WTC11 (cell line): ENCODE results near the gene FHIT. TPM values are rescaled to one million over a fixed set of nuclear protein-coding genes. Genes with fewer than 3 reads are reported as not detected.

Source experiments
- ATAC-seq: fragments of 200-7000 bp; cut with Tn5 transposase; 2 replicates; pipeline ENCODE4 v1.10.0; 2021; ENCODE audit warnings: mild to moderate bottlenecking, moderate library complexity
- CTCF ChIA-PET: fragments of 300-600 bp; sonication (Branson Sonifier 250); formaldehyde crosslinking; loops from one replicate; lab custom pipeline; 2021; ENCODE audit warnings: antibody characterized with exemption; lab: Charles Lee
- POLR2A ChIA-PET: fragments of 350-600 bp; sonication (Branson Sonifier 250); formaldehyde crosslinking; loops from one replicate; lab custom pipeline; 2021; ENCODE audit warnings: antibody characterized with exemption; lab: Charles Lee
- DNase-seq: peaks from one replicate; pipeline ENCODE4 v3.0.0; 2021; ENCODE audit warnings: low spot score
- H3K27ac Mint-ChIP-seq: 2 replicates; pipeline ENCODE4 v1.8.0; 2021; ENCODE audit warnings: mixed read lengths
- H3K27me3 Mint-ChIP-seq: 2 replicates; pipeline ENCODE4 v1.8.0; 2021; ENCODE audit warnings: low read depth, mild to moderate bottlenecking, moderate library complexity, mixed read lengths
- H3K36me3 Mint-ChIP-seq: 2 replicates; pipeline ENCODE4 v1.8.0; 2021; ENCODE audit warnings: mixed read lengths
- H3K4me1 Mint-ChIP-seq: 2 replicates; pipeline ENCODE4 v1.8.0; 2022; ENCODE audit warnings: mixed read lengths
- H3K4me3 Mint-ChIP-seq: 2 replicates; pipeline ENCODE4 v1.8.0; 2021; ENCODE audit warnings: mild to moderate bottlenecking, moderate library complexity, mixed read lengths
- H3K9me3 Mint-ChIP-seq: 2 replicates; pipeline ENCODE4 v1.8.0; 2021; ENCODE audit warnings: mixed read lengths
- FOXP1 ChIP-seq: sonication (generic); formaldehyde crosslinking; IDR thresholded peaks from 2 replicates; pipeline ENCODE4 v1.8.0; 2022; ENCODE audit warnings: missing genetic modification reagents, mild to moderate bottlenecking, moderate library complexity, borderline replicate concordance
- JUN ChIP-seq: sonication (generic); formaldehyde crosslinking; IDR thresholded peaks from 2 replicates; pipeline ENCODE4 v1.8.0; 2023; ENCODE audit warnings: mild to moderate bottlenecking, missing genetic modification reagents
- MXD4 ChIP-seq: fragments of 250-450 bp; sonication (Bioruptor Pico); IDR thresholded peaks from 2 replicates; pipeline ENCODE4 v1.8.0; 2021; ENCODE audit warnings: mild to moderate bottlenecking, moderate library complexity, borderline replicate concordance
- NR3C1 ChIP-seq: sonication (generic); formaldehyde crosslinking; conservative IDR thresholded peaks from 2 replicates; pipeline ENCODE4 v1.8.1; 2023; ENCODE audit warnings: low read depth, mild to moderate bottlenecking, missing genetic modification reagents
- TCF7 ChIP-seq: sonication (generic); formaldehyde crosslinking; IDR thresholded peaks from 2 replicates; pipeline ENCODE4 v1.8.0; 2022; ENCODE audit warnings: mild to moderate bottlenecking, low read depth, missing genetic modification reagents, moderate library complexity
- TEAD4 ChIP-seq: sonication (generic); formaldehyde crosslinking; IDR thresholded peaks from 2 replicates; pipeline ENCODE4 v1.8.0; 2022; ENCODE audit warnings: mild to moderate bottlenecking, missing genetic modification reagents
- TP53 ChIP-seq: sonication (generic); formaldehyde crosslinking; IDR thresholded peaks from 2 replicates; pipeline ENCODE4 v1.8.1; 2023; ENCODE audit warnings: mild to moderate bottlenecking, missing genetic modification reagents
- ZNF317 ChIP-seq: sonication (generic); formaldehyde crosslinking; IDR thresholded peaks from 2 replicates; pipeline ENCODE4 v1.8.1; 2023; ENCODE audit warnings: low read depth, mild to moderate bottlenecking, moderate library complexity, missing genetic modification reagents, borderline replicate concordance
- total RNA-seq: library from RNA; stranded (reverse); gene quantifications from 3 replicates; pipeline ENCODE4 v1.2.3, GENCODE V29; 2021
- TF ChIP-seq, protein P1 (sequence below): sonication (generic); formaldehyde crosslinking; IDR thresholded peaks from 2 replicates; pipeline ENCODE4 v1.8.1; 2022; ENCODE audit warnings: low read depth, mild to moderate bottlenecking, moderate library complexity, missing genetic modification reagents, borderline replicate concordance
- TF ChIP-seq, protein P2 (sequence below): sonication (generic); formaldehyde crosslinking; IDR thresholded peaks from 2 replicates; pipeline ENCODE4 v1.8.1; 2023; ENCODE audit warnings: mild to moderate bottlenecking, moderate library complexity, missing genetic modification reagents
- TF ChIP-seq, protein P3 (sequence below): sonication (generic); formaldehyde crosslinking; IDR thresholded peaks from 2 replicates; pipeline ENCODE4 v1.8.1; 2023; ENCODE audit warnings: mild to moderate bottlenecking, missing genetic modification reagents
- TF ChIP-seq, protein P4 (sequence below): sonication (generic); formaldehyde crosslinking; IDR thresholded peaks from 2 replicates; pipeline ENCODE4 v1.8.1; 2023; ENCODE audit warnings: mild to moderate bottlenecking, missing genetic modification reagents
- TF ChIP-seq, protein P5 (sequence below): fragments of 200-600 bp; IDR thresholded peaks from 2 replicates; pipeline ENCODE4 v1.8.0; 2022; ENCODE audit warnings: antibody characterized with exemption
- TF ChIP-seq, protein P6 (sequence below): fragments of 250-450 bp; sonication (Bioruptor Pico); IDR thresholded peaks from 2 replicates; pipeline ENCODE4 v1.9.0; 2021; ENCODE audit warnings: moderate library complexity, mild to moderate bottlenecking, inconsistent platforms, borderline replicate concordance
- TF ChIP-seq, protein P7 (sequence below): sonication (generic); formaldehyde crosslinking; IDR thresholded peaks from 2 replicates; pipeline ENCODE4 v1.8.1; 2023; ENCODE audit warnings: mild to moderate bottlenecking, missing genetic modification reagents, moderate library complexity

The FHIT gene
- total RNA-seq, 1 experiment from 2014 or later, result 2.6 TPM

DNA sequence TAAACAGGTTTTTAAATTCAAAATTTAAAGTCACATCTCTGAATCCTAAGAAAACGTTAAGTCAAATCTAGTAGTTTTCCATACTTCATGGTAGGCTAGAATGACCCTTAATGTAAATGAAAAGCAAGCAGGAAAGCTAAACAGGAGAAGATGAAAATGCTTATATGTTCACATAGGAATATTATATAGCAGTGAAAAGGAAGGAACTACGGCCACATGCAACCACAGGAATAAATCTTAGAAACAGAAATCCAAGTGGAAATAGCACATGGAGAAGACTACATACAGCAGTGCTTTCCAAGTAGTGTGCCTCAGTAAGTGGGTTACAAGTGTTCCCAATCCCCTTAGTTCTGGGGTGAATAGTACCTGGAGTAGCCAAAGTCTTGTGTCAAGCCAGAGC lies 296.2 kb downstream of the FHIT start:
- DNase-seq, result no peak
- Mint-ChIP-seq H3K27ac (no peak overlapping the region), H3K4me3 (no peak overlapping the region), H3K27me3 (no peaks in the 10 kb centered on the region), H3K9me3 (peaks cover 22% of the 10 kb centered on the region), H3K36me3 (peaks cover 7% of the 10 kb centered on the region; the same call in 1 of the 2 replicates), H3K4me1 (peaks cover 8% of the 10 kb centered on the region)
- ATAC-seq, result no peak
- TF ChIP-seq TCF7 (CRISPR knock-in tag), result no peak
- CTCF ChIA-PET, result no interaction called here
- POLR2A ChIA-PET, result no interaction called here

DNA sequence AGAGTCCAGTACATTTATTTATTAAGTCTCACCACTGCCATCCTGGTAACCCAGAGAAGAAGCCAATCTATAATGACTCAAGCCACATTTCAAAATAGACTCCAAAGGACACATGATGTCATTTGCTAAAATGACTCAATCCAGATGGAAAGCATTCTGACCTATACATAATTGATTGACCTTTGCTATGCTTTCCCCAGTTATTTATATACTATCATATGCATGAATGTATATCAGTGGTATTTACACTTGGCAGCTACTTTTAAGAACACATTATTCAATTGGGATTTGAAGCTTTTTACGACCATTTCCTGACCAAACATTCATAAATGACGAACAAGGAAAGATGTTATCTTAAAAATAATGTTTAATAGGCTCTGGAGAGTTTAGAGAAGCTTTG lies 297.2 kb downstream of the FHIT start:
- H3K4me3 Mint-ChIP-seq, result no peak overlapping the region

DNA sequence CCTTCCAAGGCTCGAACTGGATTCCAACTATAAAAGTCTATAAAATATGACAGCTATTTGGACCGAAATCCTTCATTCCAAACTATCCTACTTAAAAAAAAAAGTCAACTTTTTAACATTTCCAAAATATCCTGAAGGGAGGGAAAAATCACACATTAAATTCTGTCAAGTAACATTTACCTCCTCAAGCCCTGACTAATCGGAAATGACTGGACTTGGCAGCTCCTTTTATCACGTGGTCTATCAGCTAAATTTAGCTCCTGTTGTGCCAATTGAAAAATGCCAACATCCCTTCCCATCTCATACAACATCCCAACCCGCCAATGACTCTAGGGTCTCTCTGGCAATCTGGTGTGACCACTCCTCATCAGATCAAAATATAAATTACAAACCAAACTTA lies 297.9 kb downstream of the FHIT start:
- no peak for DNase-seq
- POLR2A ChIA-PET, result no interaction called here
- TF ChIP-seq NR3C1 (CRISPR knock-in tag) (no peak), MXD4 (CRISPR knock-in tag) (no peak), JUN (CRISPR knock-in tag) (no peak), TEAD4 (CRISPR knock-in tag) (no peak), FOXP1 (CRISPR knock-in tag) (no peak)
- TF ChIP-seq, protein P1, sequence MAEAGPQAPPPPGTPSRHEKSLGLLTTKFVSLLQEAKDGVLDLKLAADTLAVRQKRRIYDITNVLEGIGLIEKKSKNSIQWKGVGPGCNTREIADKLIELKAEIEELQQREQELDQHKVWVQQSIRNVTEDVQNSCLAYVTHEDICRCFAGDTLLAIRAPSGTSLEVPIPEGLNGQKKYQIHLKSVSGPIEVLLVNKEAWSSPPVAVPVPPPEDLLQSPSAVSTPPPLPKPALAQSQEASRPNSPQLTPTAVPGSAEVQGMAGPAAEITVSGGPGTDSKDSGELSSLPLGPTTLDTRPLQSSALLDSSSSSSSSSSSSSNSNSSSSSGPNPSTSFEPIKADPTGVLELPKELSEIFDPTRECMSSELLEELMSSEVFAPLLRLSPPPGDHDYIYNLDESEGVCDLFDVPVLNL (CRISPR knock-in tag), result no peak
- TF ChIP-seq, protein P2, sequence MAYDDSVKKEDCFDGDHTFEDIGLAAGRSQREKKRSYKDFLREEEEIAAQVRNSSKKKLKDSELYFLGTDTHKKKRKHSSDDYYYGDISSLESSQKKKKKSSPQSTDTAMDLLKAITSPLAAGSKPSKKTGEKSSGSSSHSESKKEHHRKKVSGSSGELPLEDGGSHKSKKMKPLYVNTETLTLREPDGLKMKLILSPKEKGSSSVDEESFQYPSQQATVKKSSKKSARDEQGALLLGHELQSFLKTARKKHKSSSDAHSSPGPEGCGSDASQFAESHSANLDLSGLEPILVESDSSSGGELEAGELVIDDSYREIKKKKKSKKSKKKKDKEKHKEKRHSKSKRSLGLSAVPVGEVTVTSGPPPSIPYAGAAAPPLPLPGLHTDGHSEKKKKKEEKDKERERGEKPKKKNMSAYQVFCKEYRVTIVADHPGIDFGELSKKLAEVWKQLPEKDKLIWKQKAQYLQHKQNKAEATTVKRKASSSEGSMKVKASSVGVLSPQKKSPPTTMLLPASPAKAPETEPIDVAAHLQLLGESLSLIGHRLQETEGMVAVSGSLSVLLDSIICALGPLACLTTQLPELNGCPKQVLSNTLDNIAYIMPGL (CRISPR knock-in tag), result no peak
- TF ChIP-seq, protein P3, sequence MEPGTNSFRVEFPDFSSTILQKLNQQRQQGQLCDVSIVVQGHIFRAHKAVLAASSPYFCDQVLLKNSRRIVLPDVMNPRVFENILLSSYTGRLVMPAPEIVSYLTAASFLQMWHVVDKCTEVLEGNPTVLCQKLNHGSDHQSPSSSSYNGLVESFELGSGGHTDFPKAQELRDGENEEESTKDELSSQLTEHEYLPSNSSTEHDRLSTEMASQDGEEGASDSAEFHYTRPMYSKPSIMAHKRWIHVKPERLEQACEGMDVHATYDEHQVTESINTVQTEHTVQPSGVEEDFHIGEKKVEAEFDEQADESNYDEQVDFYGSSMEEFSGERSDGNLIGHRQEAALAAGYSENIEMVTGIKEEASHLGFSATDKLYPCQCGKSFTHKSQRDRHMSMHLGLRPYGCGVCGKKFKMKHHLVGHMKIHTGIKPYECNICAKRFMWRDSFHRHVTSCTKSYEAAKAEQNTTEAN (CRISPR knock-in tag), result no peak
- TF ChIP-seq, protein P4, sequence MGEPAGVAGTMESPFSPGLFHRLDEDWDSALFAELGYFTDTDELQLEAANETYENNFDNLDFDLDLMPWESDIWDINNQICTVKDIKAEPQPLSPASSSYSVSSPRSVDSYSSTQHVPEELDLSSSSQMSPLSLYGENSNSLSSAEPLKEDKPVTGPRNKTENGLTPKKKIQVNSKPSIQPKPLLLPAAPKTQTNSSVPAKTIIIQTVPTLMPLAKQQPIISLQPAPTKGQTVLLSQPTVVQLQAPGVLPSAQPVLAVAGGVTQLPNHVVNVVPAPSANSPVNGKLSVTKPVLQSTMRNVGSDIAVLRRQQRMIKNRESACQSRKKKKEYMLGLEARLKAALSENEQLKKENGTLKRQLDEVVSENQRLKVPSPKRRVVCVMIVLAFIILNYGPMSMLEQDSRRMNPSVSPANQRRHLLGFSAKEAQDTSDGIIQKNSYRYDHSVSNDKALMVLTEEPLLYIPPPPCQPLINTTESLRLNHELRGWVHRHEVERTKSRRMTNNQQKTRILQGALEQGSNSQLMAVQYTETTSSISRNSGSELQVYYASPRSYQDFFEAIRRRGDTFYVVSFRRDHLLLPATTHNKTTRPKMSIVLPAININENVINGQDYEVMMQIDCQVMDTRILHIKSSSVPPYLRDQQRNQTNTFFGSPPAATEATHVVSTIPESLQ, result no peak
- TF ChIP-seq, protein P5, sequence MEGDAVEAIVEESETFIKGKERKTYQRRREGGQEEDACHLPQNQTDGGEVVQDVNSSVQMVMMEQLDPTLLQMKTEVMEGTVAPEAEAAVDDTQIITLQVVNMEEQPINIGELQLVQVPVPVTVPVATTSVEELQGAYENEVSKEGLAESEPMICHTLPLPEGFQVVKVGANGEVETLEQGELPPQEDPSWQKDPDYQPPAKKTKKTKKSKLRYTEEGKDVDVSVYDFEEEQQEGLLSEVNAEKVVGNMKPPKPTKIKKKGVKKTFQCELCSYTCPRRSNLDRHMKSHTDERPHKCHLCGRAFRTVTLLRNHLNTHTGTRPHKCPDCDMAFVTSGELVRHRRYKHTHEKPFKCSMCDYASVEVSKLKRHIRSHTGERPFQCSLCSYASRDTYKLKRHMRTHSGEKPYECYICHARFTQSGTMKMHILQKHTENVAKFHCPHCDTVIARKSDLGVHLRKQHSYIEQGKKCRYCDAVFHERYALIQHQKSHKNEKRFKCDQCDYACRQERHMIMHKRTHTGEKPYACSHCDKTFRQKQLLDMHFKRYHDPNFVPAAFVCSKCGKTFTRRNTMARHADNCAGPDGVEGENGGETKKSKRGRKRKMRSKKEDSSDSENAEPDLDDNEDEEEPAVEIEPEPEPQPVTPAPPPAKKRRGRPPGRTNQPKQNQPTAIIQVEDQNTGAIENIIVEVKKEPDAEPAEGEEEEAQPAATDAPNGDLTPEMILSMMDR, result no peak
- TF ChIP-seq, protein P6, sequence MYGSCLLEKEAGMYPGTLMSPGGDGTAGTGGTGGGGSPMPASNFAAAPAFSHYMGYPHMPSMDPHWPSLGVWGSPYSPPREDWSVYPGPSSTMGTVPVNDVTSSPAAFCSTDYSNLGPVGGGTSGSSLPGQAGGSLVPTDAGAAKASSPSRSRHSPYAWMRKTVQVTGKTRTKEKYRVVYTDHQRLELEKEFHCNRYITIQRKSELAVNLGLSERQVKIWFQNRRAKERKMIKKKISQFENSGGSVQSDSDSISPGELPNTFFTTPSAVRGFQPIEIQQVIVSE, result no peak
- TF ChIP-seq, protein P7, sequence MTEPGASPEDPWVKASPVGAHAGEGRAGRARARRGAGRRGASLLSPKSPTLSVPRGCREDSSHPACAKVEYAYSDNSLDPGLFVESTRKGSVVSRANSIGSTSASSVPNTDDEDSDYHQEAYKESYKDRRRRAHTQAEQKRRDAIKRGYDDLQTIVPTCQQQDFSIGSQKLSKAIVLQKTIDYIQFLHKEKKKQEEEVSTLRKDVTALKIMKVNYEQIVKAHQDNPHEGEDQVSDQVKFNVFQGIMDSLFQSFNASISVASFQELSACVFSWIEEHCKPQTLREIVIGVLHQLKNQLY (CRISPR knock-in tag), result no peak
- TF ChIP-seq, all 79 proteins: peak for 0
- Mint-ChIP-seq H3K4me3 (no peak overlapping the region), H3K27me3 (no peaks in the 10 kb centered on the region), H3K36me3 (peaks cover 7% of the 10 kb centered on the region; the same call in 1 of the 2 replicates), H3K27ac (no peak overlapping the region), H3K9me3 (peaks cover 22% of the 10 kb centered on the region), H3K4me1 (0 out of 2 replicates have a peak, but pooled peaks cover 3% of the 10 kb centered on the region)
- CTCF ChIA-PET, result no interaction called here
- no peak for ATAC-seq

More for the DNA sequence above, 297.2 kb downstream of the FHIT start:
- ChIA-PET CTCF (no interaction called here), POLR2A (no interaction called here)
- Mint-ChIP-seq H3K36me3 (peaks cover 7% of the 10 kb centered on the region; the same call in 1 of the 2 replicates), H3K4me1 (peaks cover 2% of the 10 kb centered on the region; the same call in 1 of the 2 replicates), H3K9me3 (peaks cover 22% of the 10 kb centered on the region), H3K27me3 (no peaks in the 10 kb centered on the region), H3K27ac (no peak overlapping the region)
- ATAC-seq (no peak), DNase-seq (no peak)
- no peak for TF ChIP-seq TP53 (CRISPR knock-in tag)
- TF ChIP-seq ZNF317 (CRISPR knock-in tag), result no peak
- TF ChIP-seq, protein P6, result no peak
